H9 (cell line): Measurements from ENCODE around the gene SLTM. TPM values are rescaled to one million over a fixed set of nuclear protein-coding genes. Genes with fewer than 3 reads are reported as not detected.

Source experiments
- DNase-seq: peaks from one replicate; pipeline ENCODE4 v3.0.0-alpha.2; 2017
- H2AFZ ChIP-seq: one replicate; pipeline ENCODE4 v1.6.1; 2013; ENCODE audit warnings: mild to moderate bottlenecking, low read length, control low read depth, moderate library complexity
- H2AK5ac ChIP-seq: 2 replicates; pipeline ENCODE4 v1.6.1; 2013; ENCODE audit warnings: low read length, control low read depth, mixed read lengths; ENCODE audit not compliant: insufficient read length
- H2BK120ac ChIP-seq: one replicate; pipeline ENCODE4 v1.6.1; 2013; ENCODE audit warnings: low read depth, mild to moderate bottlenecking, low read length, control low read depth, inconsistent platforms; ENCODE audit not compliant: poor library complexity, severe bottlenecking
- H2BK12ac ChIP-seq: 2 replicates; pipeline ENCODE4 v1.6.1; 2013; ENCODE audit warnings: low read length, control low read depth, mixed read lengths, low read depth; ENCODE audit not compliant: insufficient read length
- H2BK15ac ChIP-seq: 2 replicates; pipeline ENCODE4 v1.6.1; 2013; ENCODE audit warnings: low read depth, low read length, control low read depth
- H2BK20ac ChIP-seq: one replicate; pipeline ENCODE4 v1.6.1; 2013; ENCODE audit warnings: low read depth, mild to moderate bottlenecking, low read length, control low read depth, inconsistent platforms; ENCODE audit not compliant: poor library complexity, severe bottlenecking
- H2BK5ac ChIP-seq: 2 replicates; pipeline ENCODE4 v1.6.1; 2013; ENCODE audit warnings: low read length, control low read depth, mixed read lengths; ENCODE audit not compliant: insufficient read length
- H3K14ac ChIP-seq: 2 replicates; pipeline ENCODE4 v1.6.1; 2013; ENCODE audit warnings: low read length, control low read depth; ENCODE audit not compliant: insufficient read depth
- H3K18ac ChIP-seq: 2 replicates; pipeline ENCODE4 v1.6.1; 2013; ENCODE audit warnings: low read depth, mild to moderate bottlenecking, mixed read lengths, low read length, control low read depth; ENCODE audit not compliant: insufficient read length
- H3K23ac ChIP-seq: 2 replicates; pipeline ENCODE4 v1.6.1; 2013; ENCODE audit warnings: low read length, control low read depth, mixed read lengths, low read depth; ENCODE audit not compliant: insufficient read length
- H3K23me2 ChIP-seq: 2 replicates; pipeline ENCODE4 v1.6.1; 2013; ENCODE audit warnings: low read depth, mild to moderate bottlenecking, mixed read lengths, low read length, control low read depth; ENCODE audit not compliant: insufficient read length, poor library complexity, severe bottlenecking
- H3K27ac ChIP-seq: 2 replicates; pipeline ENCODE4 v1.5.1; 2013; ENCODE audit warnings: low read length, control low read depth, mixed read lengths, low read depth; ENCODE audit not compliant: insufficient read length
- H3K27me3 ChIP-seq: 2 replicates; pipeline ENCODE4 v1.6.1; 2013; ENCODE audit warnings: low read length, control low read depth, inconsistent platforms; ENCODE audit not compliant: insufficient read depth
- H3K4ac ChIP-seq: 2 replicates; pipeline ENCODE4 v1.6.1; 2013; ENCODE audit warnings: low read depth, mild to moderate bottlenecking, control low read depth, inconsistent platforms, low read length, moderate library complexity
- H3K4me1 ChIP-seq: 2 replicates; pipeline ENCODE4 v1.6.1; 2013; ENCODE audit warnings: low read length, control low read depth, inconsistent platforms; ENCODE audit not compliant: insufficient read depth
- H3K4me2 ChIP-seq: 2 replicates; pipeline ENCODE4 v1.6.1; 2013; ENCODE audit warnings: low read length, control low read depth, mixed read lengths; ENCODE audit not compliant: insufficient read length, insufficient read depth
- H3K56ac ChIP-seq: 2 replicates; pipeline ENCODE4 v1.6.1; 2013; ENCODE audit warnings: low read depth, mild to moderate bottlenecking, mixed read lengths, low read length, control low read depth; ENCODE audit not compliant: insufficient read length
- H3K79me1 ChIP-seq: 2 replicates; pipeline ENCODE4 v1.6.1; 2013; ENCODE audit warnings: low read depth, mild to moderate bottlenecking, moderate library complexity, low read length, control low read depth, inconsistent platforms; ENCODE audit not compliant: insufficient read depth, poor library complexity, severe bottlenecking
- H3K79me2 ChIP-seq: 2 replicates; pipeline ENCODE4 v1.6.1; 2013; ENCODE audit warnings: low read length, control low read depth, inconsistent platforms; ENCODE audit not compliant: insufficient read depth
- H3K9ac ChIP-seq: 2 replicates; pipeline ENCODE4 v1.6.1; 2013; ENCODE audit warnings: low read length, control low read depth, mixed read lengths; ENCODE audit not compliant: insufficient read length; ENCODE audit errors: extremely low read depth
- H3K9me3 ChIP-seq: one replicate; pipeline ENCODE4 v1.6.1; 2013; ENCODE audit warnings: low read depth, low read length, inconsistent platforms; ENCODE audit not compliant: control insufficient read depth
- H3T11ph ChIP-seq: one replicate; pipeline ENCODE4 v1.6.1; 2013; ENCODE audit warnings: mild to moderate bottlenecking, low read length, control low read depth, inconsistent platforms
- H4K20me1 ChIP-seq: one replicate; pipeline ENCODE4 v1.6.1; 2013; ENCODE audit not compliant: control insufficient read depth, insufficient read length, insufficient read depth
- H4K5ac ChIP-seq: 2 replicates; pipeline ENCODE4 v1.6.1; 2013; ENCODE audit warnings: low read depth, mild to moderate bottlenecking, mixed read lengths, low read length, control low read depth; ENCODE audit not compliant: insufficient read length
- H4K8ac ChIP-seq: replicated peaks from 2 replicates; pipeline ENCODE4 v1.6.1; 2013; ENCODE audit warnings: low read length, control low read depth, mixed read lengths, low read depth; ENCODE audit not compliant: insufficient read length
- H4K91ac ChIP-seq: 2 replicates; pipeline ENCODE4 v1.6.1; 2013; ENCODE audit warnings: low read depth, mild to moderate bottlenecking, moderate library complexity, mixed read lengths, low read length, control low read depth; ENCODE audit not compliant: insufficient read length
- H3K27ac Mint-ChIP-seq, 3 experiments: 2 replicates in 2 of 3; 3 replicates in 1 of 3; pipeline ENCODE4 v1.8.0; 2020 to 2021; ENCODE audit warnings: mixed read lengths in 3 of 3, mild to moderate bottlenecking in 1 of 3, moderate library complexity in 1 of 3
- H3K27me3 Mint-ChIP-seq: 2 replicates; pipeline ENCODE4 v1.8.0; 2021; ENCODE audit warnings: low read depth, mild to moderate bottlenecking, moderate library complexity, mixed read lengths
- H3K36me3 Mint-ChIP-seq, 3 experiments: 2 replicates in 2 of 3; 3 replicates in 1 of 3; pipeline ENCODE4 v1.8.0; 2020 to 2021; ENCODE audit warnings: low read depth in 3 of 3, mixed read lengths in 3 of 3; ENCODE audit not compliant: insufficient read depth in 1 of 3
- H3K4me1 Mint-ChIP-seq, 2 experiments: 2 replicates each; pipeline ENCODE4 v1.8.0; 2020; ENCODE audit warnings: mixed read lengths in 2 of 2
- H3K4me3 Mint-ChIP-seq, 2 experiments: 2 replicates in 1 of 2; 3 replicates in 1 of 2; pipeline ENCODE4 v1.8.0; 2020 to 2021; ENCODE audit warnings: mild to moderate bottlenecking in 2 of 2, mixed read lengths in 2 of 2, moderate library complexity in 1 of 2
- H3K9me3 Mint-ChIP-seq, 2 experiments: 2 replicates in 1 of 2; 3 replicates in 1 of 2; pipeline ENCODE4 v1.8.0; 2020; ENCODE audit warnings: mild to moderate bottlenecking in 2 of 2, mixed read lengths in 2 of 2, moderate library complexity in 1 of 2
- WGBS: extraction: QIAGEN DNeasy Blood & Tissue Kit; methylation state at CpG from one replicate; pipeline ENCODE4 v1.1.7; 2013; ENCODE audit warnings: missing lambda C conversion rate, low lambda C conversion rate, mixed read lengths; ENCODE audit not compliant: insufficient read length; ENCODE audit errors: extremely low coverage; 5-methylcytosine and 5-hydroxymethylcytosine counted together
- total RNA-seq: library from RNA; stranded (reverse); gene quantifications from 2 replicates; pipeline ENCODE4 v1.2.1, GENCODE V29; 2021
- TF ChIP-seq, protein P1 (sequence below): fragments of 200-600 bp; sonication (generic); conservative IDR thresholded peaks from 3 replicates; pipeline ENCODE4 v1.8.0; 2021; ENCODE audit warnings: antibody characterized with exemption, mild to moderate bottlenecking

The SLTM gene
- total RNA-seq, 1 experiment from 2014 or later = 132 TPM

- Histone ChIP-seq H3K27ac (no peak overlapping the region), H3K23ac (no peak overlapping the region), H3K14ac (no peak overlapping the region), H3K27me3 (no peaks in the 10 kb centered on the region), H2BK5ac (no peak overlapping the region), H3K4ac (no peak overlapping the region), H4K91ac (no peak overlapping the region), H3K4me2 (no peak overlapping the region), H2AFZ (no peak overlapping the region), H2BK20ac (no peak overlapping the region), H3K18ac (no peak overlapping the region), H3T11ph (no peak overlapping the region), H3K9me3 (no peaks in the 10 kb centered on the region), H2BK120ac (no peak overlapping the region), H2BK12ac (no peak overlapping the region), H3K9ac (no peak overlapping the region), H3K4me1 (no peaks in the 10 kb centered on the region), H3K79me1 (no peaks in the 10 kb centered on the region), H2BK15ac (no peak overlapping the region), H4K20me1 (no peaks in the 10 kb centered on the region), H4K5ac (no peak overlapping the region), H3K23me2 (no peaks in the 10 kb centered on the region), H2AK5ac (no peak overlapping the region), H3K56ac (no peak overlapping the region), H4K8ac (no peak overlapping the region), H3K79me2 (no peaks in the 10 kb centered on the region)
- WGBS = no CpG with 5 or more reads among the region's 8 CpGs
- no peak for DNase-seq
- H3K4me1 Mint-ChIP-seq = peaks cover 4 to 10% of the 10 kb centered on the region in 2 experiments
- H3K27me3 Mint-ChIP-seq = no peaks in the 10 kb centered on the region
- no peak overlapping the region for H3K27ac Mint-ChIP-seq
- H3K9me3 Mint-ChIP-seq = no peaks in the 10 kb centered on the region
- TF ChIP-seq, protein P1, sequence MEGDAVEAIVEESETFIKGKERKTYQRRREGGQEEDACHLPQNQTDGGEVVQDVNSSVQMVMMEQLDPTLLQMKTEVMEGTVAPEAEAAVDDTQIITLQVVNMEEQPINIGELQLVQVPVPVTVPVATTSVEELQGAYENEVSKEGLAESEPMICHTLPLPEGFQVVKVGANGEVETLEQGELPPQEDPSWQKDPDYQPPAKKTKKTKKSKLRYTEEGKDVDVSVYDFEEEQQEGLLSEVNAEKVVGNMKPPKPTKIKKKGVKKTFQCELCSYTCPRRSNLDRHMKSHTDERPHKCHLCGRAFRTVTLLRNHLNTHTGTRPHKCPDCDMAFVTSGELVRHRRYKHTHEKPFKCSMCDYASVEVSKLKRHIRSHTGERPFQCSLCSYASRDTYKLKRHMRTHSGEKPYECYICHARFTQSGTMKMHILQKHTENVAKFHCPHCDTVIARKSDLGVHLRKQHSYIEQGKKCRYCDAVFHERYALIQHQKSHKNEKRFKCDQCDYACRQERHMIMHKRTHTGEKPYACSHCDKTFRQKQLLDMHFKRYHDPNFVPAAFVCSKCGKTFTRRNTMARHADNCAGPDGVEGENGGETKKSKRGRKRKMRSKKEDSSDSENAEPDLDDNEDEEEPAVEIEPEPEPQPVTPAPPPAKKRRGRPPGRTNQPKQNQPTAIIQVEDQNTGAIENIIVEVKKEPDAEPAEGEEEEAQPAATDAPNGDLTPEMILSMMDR = no peak
- H3K4me3 Mint-ChIP-seq = no peak overlapping the region
- peaks cover 0 to 3% (median under 1%) of the 10 kb centered on the region in 3 experiments; a peak in 3 of 7 replicates for H3K36me3 Mint-ChIP-seq
Observed at GRCh38 chr15:58840048-58840447, 93.4 kb downstream of the SLTM start.
